ENCODE measurements around the gene COL11A2.

DNA sequence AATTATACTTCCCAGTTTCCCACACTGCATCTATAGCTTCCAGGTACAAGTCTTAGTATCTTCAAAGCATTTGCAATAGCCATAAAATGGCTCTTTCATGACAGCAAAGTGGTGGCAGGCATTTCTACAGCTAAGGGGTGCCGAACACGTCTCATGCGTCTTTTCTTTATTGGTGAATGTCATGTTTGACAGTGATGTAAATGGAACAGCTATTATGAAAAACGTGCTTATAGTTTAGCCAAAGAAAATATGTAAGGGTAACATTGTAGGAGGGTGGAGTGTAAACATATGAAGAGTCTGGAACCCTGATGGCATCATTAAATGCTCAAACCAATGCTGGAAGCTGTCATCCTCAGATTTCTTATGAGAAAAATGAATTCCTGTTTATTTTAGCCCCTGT, 37.9 kb downstream of the COL11A2 start:
- TF ChIP-seq, protein P1, sequence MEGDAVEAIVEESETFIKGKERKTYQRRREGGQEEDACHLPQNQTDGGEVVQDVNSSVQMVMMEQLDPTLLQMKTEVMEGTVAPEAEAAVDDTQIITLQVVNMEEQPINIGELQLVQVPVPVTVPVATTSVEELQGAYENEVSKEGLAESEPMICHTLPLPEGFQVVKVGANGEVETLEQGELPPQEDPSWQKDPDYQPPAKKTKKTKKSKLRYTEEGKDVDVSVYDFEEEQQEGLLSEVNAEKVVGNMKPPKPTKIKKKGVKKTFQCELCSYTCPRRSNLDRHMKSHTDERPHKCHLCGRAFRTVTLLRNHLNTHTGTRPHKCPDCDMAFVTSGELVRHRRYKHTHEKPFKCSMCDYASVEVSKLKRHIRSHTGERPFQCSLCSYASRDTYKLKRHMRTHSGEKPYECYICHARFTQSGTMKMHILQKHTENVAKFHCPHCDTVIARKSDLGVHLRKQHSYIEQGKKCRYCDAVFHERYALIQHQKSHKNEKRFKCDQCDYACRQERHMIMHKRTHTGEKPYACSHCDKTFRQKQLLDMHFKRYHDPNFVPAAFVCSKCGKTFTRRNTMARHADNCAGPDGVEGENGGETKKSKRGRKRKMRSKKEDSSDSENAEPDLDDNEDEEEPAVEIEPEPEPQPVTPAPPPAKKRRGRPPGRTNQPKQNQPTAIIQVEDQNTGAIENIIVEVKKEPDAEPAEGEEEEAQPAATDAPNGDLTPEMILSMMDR (IDR thresholded peaks at IDR 0.05; ENCODE audit: low read depth, low read length) = no peak
- TF ChIP-seq MAX (IDR thresholded peaks at IDR 0.05; ENCODE audit: low read depth, low read length) (no peak), POLR2A (IDR thresholded peaks at IDR 0.05; ENCODE audit: extremely low read depth, insufficient read length) (no peak), MYC (IDR thresholded peaks at IDR 0.05; ENCODE audit: low read depth, low read length) (no peak)

Measured in NB4 (cell line).